Heart left ventricle (tissue), 13 donors: ENCODE data around the gene VPS50.

Source experiments
- POLR2A ChIP-seq, 2 donors: fragments of 450-650 bp; IDR thresholded peaks; one replicate each; pipeline ENCODE4 v1.6.1; 2017; ENCODE audit warnings: antibody characterized with exemption in 2 of 2, mild to moderate bottlenecking in 2 of 2, moderate library complexity in 2 of 2
- TF ChIP-seq, protein P1 (sequence below), 12 donors: fragments of 200-600 bp; sonication (generic) in 4 of 12; IDR thresholded peaks; one replicate each; pipeline versions ENCODE4 v1.5.0 to v1.8.0; 2018 to 2022; ENCODE audit warnings: antibody characterized with exemption in 12 of 12, mild to moderate bottlenecking in 5 of 12
- donor health status: ischemic (EF 13 %, LVEDD 7.1; RV severe dilation, severe dysfunction).
- donor health status: DM: no; HTN: yes; CAD: no.
- donor health status: DM: no; HTN: no; CAD: no.
- donor health status: ischemic (EF 25% LVEDD 6.9; RV normal size, moderate dysfunction).
- donor health status: ischemic (EF 25% LVEDD 5.7; RV mildly dilated, moderate dysfunction).
- donor health status: ischemic (EF 35%, LVEDD 5.7; RV mildly dilated, moderate dysfunction).
- donor health status: nonischemic (EF 11% LVEDD 7.7; RV severe dilation, severe dysfunction).
- donor health status: DM: yes; HTN: yes; CAD: no.
- donor health status: PGD.
- donor health status: ischemic (EF 29% LVEDD 5.4; RV normal size, mild dysfunction).
- donor health status: nonischemic (EF 23%, LVEDD 6.1; RV moderate dilation, normal function).

GRCh38 chr7:93382362-93382761, 150.2 kb downstream of the VPS50 start:
- TF ChIP-seq POLR2A (IDR thresholded peaks at IDR 0.05): no peak
- TF ChIP-seq, protein P1, sequence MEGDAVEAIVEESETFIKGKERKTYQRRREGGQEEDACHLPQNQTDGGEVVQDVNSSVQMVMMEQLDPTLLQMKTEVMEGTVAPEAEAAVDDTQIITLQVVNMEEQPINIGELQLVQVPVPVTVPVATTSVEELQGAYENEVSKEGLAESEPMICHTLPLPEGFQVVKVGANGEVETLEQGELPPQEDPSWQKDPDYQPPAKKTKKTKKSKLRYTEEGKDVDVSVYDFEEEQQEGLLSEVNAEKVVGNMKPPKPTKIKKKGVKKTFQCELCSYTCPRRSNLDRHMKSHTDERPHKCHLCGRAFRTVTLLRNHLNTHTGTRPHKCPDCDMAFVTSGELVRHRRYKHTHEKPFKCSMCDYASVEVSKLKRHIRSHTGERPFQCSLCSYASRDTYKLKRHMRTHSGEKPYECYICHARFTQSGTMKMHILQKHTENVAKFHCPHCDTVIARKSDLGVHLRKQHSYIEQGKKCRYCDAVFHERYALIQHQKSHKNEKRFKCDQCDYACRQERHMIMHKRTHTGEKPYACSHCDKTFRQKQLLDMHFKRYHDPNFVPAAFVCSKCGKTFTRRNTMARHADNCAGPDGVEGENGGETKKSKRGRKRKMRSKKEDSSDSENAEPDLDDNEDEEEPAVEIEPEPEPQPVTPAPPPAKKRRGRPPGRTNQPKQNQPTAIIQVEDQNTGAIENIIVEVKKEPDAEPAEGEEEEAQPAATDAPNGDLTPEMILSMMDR (IDR thresholded peaks at IDR 0.05): no peak
